GM19468 (cell line): ENCODE results near the gene TBCD.

ENCODE experiments used
- ATAC-seq: cut with Tn5 transposase; IDR thresholded peaks from one replicate; pipeline ENCODE4 v1.9.1; 2021; ENCODE audit warnings: mild to moderate bottlenecking, moderate library complexity, moderate number of reproducible peaks; ENCODE audit not compliant: unreplicated experiment; ENCODE audit errors: extremely low read depth

The TBCD gene

DNA sequence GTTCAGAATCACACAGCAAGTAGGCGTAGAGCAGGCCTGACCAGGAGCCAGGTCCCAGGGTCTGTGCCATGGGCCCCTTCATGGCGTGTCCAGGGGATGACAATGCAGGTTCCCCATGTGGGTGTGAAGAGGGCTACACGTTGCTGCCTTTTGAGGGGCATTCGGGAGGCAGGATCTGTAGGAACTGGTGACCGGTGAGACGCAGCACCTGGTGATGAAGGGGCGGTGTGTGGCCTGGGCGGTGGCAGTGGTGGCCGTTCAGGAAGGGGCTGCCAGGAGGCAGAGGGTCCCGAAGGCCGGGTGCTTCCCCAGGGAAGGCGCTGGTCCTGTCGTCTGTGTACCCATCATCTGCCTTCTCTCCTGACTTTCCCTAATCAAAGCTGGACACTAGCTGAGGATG lies 53.4 kb downstream of the TBCD start:
- ATAC-seq, result no peak

DNA sequence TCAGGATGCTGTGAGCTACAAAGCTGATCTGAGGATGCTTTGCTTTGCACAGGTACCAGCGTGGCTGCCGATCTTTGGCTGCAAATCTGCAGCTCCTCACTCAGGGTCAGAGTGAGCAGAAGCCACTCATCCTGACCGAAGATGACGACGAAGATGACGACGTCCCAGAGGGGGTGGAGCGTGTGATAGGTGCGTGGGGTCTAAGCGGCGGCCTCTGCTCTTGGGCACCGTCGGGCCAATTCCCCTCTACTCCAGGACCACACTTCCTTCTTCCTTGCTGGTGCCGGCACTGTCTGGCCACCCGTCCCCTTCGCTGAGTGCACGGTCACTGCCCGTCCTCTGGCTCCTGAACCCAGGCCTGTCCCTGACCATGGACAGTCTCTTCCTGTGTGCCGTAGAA lies 54.0 kb downstream of the TBCD start:
- ATAC-seq, result no peak

DNA sequence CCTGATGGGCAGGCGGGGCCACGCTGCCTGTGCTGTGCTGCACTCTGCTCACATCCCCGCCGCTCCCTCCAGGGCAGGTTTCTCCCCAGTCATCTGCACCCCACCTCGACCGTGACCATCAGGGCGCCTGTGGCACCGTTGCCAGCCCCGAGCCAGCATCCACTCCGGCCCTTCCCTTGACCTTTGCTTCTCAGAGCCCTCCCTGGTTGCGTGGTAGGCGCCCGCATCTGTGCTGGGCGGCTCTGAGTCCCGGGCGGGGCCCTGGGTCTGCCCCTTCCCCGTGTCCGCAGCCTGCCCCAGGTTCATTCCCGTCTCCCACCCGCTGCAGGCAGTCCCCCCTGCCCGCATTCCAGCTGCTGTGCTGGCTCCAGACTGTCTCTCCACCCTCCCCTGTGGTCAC lies 54.8 kb downstream of the TBCD start:
- no peak for ATAC-seq

DNA sequence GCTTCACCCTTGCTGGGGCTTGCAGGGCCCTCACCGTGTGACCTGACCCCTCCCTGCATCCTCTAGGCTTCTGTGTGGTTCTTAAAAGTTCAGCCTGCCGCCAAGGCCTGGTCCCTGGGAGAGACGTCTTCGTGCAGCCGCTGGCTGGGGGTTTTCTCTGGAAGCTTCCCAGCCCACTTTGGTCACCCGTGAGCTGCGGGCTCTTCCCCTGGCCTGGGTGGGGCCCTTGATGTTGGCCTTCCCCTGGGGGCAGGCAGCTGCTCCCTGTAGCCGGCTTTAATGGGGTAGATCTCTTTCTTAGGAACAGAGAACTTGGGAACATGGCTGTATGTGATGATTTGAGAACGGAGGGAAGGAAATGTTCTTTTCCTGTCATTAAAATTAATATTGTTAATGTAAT lies 55.2 kb downstream of the TBCD start:
- no peak for ATAC-seq

DNA sequence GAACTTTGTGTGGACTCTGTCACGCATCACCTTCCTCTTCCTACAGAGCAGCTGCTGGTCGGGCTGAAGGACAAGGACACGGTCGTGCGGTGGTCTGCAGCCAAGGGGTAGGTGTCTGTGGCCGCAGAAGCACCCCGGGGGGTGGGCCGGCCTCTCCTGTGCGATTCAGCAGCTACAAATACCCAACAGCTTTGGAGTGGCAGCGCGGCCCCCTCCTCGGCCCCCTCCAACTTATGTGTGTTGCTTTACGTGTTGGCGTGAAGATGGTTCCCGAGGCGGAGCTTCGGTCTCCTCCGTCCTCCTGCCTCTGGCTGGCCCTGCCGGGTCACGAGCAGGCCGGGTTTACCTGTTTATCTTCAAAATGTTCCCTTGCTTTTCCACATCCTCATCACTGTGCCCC lies 55.7 kb downstream of the TBCD start:
- ATAC-seq, result no peak

DNA sequence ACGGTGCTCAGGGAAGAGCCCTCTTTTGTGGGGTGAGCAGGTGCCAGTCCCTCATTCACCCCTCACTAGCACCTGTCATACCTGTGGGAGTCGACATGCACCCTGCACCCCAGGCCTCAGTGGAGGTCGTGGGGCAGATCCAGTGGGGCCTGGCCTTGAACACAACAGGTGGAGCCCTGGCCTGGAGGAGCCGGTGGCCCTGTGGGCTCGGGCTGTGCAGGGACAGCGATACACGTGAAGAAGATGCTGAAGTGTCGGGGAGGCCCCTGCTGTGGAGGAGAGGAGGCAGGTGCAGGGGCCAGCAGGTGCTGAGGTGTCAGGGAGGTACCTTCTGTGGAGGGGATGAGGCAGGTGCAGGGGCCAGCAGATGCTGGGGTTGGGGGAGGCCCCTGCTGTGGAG lies 56.1 kb downstream of the TBCD start:
- no peak for ATAC-seq

DNA sequence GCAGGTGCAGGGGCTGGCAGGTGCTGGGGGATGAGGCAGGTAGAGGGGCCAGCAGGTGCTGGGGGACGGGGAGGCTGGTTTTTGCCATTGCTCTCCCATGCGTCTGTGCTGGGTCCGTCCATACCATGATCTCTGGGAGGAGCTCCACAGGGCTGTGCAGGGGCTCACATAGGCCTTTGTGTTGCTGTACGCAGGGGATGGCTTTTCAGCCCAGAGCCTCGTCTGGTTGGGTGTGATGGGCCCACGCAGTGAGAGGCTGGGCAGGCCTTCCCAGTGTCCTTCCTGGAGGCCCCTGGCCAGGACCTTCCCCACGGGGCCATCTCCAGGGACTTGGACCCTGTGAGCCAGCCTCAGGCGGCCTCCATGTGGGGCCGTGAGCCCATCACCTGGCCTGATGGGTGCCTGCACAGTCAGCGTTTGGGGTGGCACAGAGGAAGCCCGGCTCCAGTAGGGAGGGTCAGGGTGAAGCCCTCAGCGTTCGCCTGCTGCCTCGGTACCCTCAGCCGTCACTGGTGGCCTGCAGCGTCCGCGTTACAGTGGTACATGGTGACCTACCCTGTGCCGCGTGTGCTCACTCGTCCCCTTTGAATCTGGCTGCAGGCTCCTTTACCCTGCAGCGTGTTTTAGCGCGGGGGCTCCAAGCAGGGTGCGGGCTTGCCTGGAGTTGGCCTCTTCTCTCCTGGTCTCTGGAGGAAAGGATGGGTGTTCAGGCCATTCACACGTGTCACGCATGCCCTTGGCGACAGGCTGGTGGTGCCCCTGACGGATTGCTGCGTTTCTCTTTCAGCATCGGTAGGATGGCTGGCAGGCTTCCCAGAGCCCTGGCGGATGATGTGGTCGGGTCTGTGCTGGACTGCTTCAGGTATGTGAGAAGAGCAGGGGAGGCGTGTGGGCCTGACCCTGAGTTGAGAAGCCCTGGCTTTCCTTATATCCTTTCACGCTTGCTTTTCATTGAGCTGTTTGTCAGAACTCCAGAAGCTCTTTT lies 57.3 kb downstream of the TBCD start:
- no peak for ATAC-seq

DNA sequence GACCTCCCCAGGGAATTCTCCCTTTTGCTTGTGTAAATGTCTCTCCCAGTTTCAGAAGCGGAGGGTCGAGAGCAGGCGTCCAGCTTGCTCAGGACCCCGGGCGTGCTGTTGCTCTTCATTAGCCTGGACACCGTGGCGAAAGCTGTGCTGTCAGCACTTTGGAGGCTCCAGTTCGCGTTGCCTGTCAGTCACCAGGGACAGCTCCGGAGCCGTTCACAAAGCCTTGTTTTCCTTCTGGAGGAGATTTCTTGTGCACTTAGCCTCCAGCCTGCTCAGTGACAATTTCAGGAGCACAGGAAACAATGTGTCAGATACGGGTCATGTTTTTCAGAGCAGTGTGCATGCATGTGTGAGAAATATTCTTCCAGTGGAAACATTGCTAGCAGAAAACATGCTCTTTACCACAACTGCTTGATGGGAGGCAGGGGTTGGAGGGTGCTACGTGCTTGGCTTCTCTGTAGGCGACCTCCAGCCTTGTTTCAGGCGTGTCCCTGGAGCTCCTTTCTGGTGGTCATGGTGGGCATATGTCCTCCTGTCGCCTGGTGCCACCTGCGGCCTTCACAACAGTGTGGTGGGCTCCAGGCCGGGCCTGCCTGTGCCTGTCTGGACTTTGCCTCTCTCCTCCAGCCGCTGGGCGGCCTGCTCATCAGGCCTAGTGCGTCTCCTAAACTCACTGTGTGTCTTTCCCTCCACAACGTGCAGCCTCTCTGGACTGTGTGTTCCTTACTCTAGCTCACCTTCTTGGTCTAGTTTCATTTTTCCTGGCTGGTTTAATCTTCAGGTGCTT lies 59.0 kb downstream of the TBCD start:
- no peak for ATAC-seq

DNA sequence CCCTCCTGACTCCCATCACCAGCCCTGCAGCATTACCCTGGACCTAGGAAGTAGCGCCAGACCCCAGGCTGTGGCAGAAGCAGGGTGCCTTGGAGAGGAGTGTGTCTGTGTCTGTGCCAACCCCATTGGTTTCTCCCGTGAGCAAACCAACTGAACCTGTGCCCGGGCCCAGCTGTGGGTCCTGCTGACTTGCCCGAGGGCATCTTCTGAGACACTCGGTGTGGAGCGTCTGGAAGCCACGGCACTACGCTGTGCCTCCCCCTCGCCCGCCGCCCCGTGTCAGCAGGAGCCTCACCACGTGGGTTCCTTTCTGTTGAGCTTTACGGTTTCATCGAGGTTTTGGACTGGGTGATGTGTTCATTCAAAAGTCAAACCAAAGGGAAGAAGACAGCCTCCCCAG lies 60.2 kb downstream of the TBCD start:
- no peak for ATAC-seq

DNA sequence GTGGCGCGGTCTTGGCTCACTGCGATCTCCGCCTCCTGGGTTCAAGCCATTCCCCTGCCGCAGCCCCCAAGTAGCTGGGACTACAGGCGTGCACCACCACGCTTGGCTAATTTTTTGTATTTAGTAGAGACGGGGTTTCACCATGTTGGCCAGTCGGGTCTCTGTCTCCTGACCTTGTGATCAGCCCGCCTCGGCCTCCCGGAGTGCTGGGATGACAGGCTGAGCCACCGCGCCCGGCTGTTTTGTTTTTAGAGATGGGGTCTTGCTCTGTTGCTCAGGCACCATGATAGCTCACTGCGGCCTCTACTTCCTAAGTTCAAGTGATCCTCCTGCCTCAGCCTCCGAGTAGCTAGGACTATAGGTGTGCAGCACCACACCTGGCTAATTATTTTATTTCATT lies 60.7 kb downstream of the TBCD start:
- no peak for ATAC-seq

DNA sequence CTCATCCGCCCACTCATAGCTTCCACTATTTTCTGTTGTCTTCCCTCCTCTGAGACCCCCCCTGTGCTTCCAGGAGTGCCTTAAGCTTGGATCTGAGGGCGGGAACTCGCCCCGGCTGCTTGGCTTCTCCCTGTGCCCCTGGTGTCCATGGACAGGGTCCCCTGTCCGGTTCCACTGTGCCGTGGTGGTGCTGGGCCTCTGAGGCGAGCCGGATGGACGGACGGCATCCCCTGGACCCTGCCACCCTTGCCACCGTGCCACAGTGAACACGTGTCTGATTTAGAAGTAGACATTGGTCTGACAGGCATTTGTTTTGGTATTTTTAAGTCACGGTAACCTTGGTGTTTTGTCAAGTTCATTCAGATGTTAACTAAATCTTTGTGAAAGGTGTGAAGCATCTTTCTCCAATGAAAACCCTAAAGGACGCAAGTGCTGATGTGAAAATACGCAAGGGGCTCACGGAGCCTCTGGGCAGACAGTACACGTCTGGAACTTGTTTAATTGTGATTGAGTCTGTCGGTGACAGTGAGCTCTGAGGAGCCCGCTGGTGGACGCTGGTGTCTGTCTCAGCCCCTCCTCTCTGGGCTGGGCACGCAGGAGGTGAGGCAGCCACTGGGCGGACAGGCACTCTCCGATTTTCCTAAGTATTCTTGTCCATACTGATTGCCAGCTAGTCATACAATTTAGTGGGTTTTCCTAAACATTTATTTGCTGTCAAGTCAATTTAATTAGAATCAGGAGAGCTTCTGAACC lies 61.6 kb downstream of the TBCD start:
- no peak for ATAC-seq

DNA sequence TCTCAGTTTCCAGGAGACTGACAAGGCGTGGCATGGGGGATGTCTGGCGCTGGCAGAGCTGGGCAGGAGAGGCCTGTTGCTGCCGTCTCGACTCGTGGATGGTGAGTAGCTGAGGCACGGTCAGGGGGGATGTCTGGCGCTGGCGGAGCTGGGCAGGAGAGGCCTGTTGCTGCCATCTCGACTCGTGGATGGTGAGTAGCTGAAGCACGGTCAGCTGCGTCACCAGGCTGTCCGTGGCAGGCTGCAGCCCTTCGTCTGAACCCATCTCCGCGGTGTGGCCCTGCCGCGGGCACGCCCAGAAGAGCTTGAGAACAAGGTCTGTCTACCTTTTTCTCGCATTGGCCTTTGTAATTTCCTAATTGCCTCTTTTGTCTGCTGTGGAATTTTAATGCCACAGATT lies 63.0 kb downstream of the TBCD start:
- ATAC-seq, result no peak

DNA sequence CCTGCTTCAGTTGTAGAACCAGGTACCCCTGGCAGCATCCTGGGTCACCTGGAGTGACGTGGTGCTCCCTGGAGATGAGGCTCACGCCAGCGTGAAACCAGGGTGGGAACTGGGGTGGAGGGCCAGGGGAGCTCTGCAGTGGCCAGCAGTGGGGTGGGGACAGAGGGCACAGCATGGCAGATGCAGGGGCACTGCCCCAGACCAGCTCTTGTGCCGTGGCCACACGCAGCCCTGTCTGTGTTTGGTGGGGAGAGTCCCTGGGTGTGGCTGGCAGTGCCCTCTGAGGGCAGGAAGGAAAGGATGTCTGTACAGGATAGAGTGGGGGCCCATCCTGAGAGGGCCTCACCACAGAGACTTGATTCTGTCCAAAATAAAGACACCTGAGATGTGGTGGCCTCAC lies 63.5 kb downstream of the TBCD start:
- ATAC-seq, result no peak

DNA sequence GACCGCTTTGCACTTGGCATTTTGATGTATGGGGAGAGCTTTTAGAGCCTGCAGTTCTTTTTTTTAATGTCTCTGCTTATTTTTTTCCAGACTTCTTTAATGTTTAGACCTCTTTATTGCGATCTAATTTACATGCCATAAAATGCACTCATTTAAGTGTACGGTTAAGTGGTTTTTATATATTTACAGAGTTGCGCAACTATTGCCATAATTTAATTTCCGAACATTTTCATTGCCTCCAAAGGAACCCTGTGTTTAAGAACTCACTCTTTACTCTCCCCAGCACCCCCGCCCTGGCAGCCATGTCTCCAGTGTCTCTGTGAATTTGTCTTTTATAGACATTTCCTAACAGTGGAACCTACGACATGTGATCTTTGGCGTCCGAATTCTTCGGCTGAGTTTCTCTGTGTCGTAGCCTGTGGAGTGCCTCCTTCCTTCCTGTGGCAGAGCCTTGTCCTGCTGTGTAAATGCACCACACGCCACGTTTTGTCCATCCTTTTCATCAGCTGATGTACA lies 64.0 kb downstream of the TBCD start:
- no peak for ATAC-seq

DNA sequence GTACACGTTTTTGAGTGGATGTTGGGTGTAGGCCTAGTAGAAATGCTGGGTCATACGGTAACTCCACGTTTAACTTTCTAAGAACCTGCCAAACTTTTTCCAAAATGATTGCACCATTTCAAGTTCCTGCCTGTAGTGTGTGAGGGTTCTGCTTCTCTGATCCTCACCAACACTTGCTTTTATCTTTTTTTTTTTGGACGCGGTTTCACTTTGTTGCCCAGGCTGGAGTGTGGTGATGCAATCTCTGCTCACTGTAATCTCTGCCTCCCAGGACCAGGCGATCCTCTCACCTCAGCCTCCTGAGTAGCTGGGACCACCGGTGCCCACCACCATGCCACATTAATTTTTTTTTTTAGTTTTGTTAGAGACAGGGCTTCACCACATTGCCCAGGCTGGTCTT lies 64.5 kb downstream of the TBCD start:
- no peak for ATAC-seq

DNA sequence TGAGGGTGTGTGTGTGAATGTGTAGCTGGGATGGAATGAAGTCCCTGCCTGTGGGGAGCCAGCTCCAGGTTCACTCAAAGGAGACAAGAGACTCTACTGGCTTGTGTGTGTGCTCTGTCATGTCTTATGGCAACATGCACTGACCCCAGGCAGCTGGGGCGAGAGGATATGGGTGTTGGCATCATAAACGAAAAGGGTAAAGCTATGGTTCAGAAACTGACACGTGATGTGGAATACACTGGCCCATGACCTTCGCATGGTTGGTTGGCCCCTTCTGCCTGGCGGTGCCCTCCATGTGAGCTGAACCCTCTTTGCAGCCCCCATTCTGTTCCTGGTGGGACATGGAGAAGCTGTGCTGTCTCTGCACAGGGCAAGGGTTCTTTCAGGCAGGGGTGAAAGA lies 66.1 kb downstream of the TBCD start:
- ATAC-seq, result no peak

DNA sequence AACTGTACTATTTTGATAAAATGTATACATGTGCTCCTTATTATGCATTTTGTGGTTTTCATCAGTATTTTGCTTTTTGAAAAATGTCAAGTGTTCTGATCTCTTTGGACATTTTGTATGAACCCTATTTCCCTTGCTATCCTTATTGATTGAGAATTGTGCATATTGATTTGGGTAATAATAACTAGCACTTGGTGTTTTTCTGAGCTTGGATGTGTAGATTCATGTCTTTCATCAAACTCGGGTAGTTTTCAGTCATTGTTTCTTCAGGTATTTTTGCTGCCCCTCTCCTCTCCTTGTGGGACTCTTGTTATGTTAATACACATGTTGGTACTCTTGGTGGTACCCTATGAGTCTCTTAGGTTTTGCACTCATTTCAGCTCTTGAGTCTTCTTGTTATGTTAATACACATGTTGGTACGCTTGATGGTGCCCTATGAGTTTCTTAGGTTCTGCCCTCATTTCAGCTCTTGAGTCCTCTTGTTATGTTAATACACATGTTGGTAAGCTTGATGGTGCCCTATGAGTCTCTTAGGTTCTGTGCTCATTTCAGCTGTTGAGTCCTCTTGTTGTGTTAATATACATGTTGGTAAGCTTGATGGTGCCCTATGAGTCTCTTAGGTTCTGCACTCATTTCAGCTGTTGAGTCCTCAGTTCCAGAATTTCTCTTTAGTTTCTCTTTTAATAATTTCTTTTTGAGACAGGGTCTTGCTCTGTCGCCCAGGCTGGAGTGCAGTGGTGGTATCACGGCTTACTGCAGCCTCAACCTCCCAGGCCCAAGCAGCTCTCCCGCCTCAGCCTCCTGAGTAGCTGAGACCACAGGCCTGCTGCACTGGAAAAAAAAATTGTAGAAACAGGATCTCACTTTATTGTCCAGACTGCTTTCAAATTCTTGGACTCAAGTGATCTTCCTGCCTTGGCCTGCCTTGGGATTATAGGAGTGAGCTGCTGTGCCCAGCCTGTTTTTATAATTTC lies 68.7 kb downstream of the TBCD start:
- ATAC-seq, result no peak

DNA sequence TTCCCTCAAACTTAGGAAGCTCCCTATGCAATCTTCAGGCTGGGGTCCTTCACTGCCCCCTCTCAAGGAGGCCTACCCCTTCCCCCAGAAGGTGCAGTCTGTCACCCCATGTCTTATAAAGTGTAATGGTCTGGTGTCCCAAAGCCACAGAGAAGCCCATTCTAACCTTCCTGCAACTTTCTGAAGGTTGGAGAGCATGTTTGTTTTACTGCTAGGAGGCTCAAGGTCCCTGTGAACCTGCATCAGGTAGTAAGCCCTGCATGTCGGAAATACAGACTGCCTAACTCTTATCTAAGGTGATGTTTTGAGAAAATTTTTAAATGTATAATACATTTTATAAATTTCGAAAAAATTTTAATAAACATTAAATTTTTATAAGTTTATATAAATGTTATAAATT lies 69.7 kb downstream of the TBCD start:
- ATAC-seq, result no peak

DNA sequence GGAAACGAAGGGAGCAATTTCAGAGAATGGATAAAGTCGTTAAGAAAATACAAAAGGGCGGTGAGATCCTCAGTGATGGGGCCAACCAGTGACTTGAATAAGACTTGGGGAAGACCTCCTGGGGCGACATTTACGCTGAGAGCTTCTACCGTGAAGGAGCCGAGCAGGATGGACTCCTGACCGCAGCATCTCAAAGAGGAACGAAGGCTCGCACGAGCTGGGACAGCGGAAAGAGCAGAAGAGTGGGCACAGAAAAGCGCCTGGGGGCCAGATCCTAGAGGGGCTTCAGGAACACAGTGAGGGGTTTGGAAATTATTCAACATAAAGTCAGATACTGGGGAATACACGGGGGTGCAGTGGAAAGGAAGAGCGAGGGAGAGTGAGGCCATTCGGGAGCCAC lies 70.4 kb downstream of the TBCD start:
- ATAC-seq, result no peak
